HepG2 (cell line): ENCODE data around the gene MMP7. TPM values are rescaled to one million over a fixed set of nuclear protein-coding genes. Genes with fewer than 3 reads are reported as not detected.

ENCODE experiments used
- HCFC1 ChIP-seq: fragments of 150-350 bp; IDR thresholded peaks from 2 replicates; pipeline ENCODE4 v1.6.1; 2014; ENCODE audit warnings: low read depth, low read length
- JUNB ChIP-seq: sonication (generic); formaldehyde crosslinking; IDR thresholded peaks from 2 replicates; pipeline ENCODE4 v1.8.0; 2022; ENCODE audit warnings: missing genetic modification reagents, mild to moderate bottlenecking, borderline replicate concordance
- SUZ12 ChIP-seq: fragments of 150-350 bp; IDR thresholded peaks from 2 replicates; pipeline ENCODE4 v1.6.1; 2014; ENCODE audit warnings: low read depth, low read length
- ZNF547 ChIP-seq: sonication (generic); formaldehyde crosslinking; IDR thresholded peaks from 2 replicates; pipeline ENCODE4 v1.5.1; 2020; ENCODE audit warnings: mild to moderate bottlenecking, missing genetic modification reagents
- ZNF83 ChIP-seq: sonication (generic); formaldehyde crosslinking; IDR thresholded peaks from 2 replicates; pipeline ENCODE4 v1.4.0; 2020; ENCODE audit warnings: missing genetic modification reagents, mild to moderate bottlenecking, borderline replicate concordance
- polyA plus RNA-seq, 8 experiments: library from polyadenylated mRNA; depleted of rRNA in 3 of 8; stranded (reverse) in 7 of 8; unstranded in 1 of 8; fragments of >200 nt; fragmentation: Illumina TruSeq in 4 of 8; extraction: Trizol in 4 of 8; gene quantifications; 2 replicates each; pipeline versions ENCODE4 v1.2.1 to v1.2.3, GENCODE V29; 2011 to 2016; ENCODE audit warnings: low read depth in 4 of 8, missing spikeins in 1 of 8, mixed read lengths in 1 of 8; ENCODE audit not compliant: insufficient read depth in 1 of 8
- total RNA-seq, 5 experiments: library from RNA; depleted of rRNA; stranded (reverse); fragments of >200 nt; fragmentation: Illumina TruSeq; extraction: Trizol; gene quantifications; 2 replicates each; pipeline ENCODE4 v1.2.3, GENCODE V29; 2016; ENCODE audit warnings: low read depth in 1 of 5
- TF ChIP-seq, protein P1 (sequence below): sonication (generic); formaldehyde crosslinking; IDR thresholded peaks from one replicate; pipeline ENCODE4 v1.5.1; 2020; ENCODE audit warnings: mild to moderate bottlenecking, missing genetic modification reagents; ENCODE audit errors: not compliant biosample characterization

The MMP7 gene
- total and polyA plus RNA-seq, 2 of the 13 experiments (the other 11 are each of a cell fraction or from before 2014, with no cell fraction given), result 0.17 TPM; not detected in 1

DNA sequence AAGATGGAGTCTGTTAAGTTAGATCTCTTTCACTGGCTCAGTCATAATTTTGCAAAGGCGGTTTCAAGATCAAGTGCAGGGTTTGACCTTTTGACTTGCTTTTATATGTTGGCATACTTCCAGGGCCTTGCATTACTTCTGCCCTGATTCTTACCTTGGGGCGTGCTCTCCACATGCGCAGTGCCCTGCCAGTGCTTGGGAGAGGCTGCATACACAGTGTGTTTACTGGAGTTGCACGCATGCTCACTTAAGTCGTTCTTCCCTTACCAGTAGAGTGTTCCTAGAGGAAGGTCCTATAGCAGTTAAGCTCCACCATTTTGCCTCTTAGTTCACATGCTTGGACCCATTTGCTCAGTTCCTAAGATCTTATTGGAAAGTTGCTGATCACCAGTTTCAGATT lies 57.0 kb downstream of the MMP7 start (continued):
- TF ChIP-seq, protein P1, sequence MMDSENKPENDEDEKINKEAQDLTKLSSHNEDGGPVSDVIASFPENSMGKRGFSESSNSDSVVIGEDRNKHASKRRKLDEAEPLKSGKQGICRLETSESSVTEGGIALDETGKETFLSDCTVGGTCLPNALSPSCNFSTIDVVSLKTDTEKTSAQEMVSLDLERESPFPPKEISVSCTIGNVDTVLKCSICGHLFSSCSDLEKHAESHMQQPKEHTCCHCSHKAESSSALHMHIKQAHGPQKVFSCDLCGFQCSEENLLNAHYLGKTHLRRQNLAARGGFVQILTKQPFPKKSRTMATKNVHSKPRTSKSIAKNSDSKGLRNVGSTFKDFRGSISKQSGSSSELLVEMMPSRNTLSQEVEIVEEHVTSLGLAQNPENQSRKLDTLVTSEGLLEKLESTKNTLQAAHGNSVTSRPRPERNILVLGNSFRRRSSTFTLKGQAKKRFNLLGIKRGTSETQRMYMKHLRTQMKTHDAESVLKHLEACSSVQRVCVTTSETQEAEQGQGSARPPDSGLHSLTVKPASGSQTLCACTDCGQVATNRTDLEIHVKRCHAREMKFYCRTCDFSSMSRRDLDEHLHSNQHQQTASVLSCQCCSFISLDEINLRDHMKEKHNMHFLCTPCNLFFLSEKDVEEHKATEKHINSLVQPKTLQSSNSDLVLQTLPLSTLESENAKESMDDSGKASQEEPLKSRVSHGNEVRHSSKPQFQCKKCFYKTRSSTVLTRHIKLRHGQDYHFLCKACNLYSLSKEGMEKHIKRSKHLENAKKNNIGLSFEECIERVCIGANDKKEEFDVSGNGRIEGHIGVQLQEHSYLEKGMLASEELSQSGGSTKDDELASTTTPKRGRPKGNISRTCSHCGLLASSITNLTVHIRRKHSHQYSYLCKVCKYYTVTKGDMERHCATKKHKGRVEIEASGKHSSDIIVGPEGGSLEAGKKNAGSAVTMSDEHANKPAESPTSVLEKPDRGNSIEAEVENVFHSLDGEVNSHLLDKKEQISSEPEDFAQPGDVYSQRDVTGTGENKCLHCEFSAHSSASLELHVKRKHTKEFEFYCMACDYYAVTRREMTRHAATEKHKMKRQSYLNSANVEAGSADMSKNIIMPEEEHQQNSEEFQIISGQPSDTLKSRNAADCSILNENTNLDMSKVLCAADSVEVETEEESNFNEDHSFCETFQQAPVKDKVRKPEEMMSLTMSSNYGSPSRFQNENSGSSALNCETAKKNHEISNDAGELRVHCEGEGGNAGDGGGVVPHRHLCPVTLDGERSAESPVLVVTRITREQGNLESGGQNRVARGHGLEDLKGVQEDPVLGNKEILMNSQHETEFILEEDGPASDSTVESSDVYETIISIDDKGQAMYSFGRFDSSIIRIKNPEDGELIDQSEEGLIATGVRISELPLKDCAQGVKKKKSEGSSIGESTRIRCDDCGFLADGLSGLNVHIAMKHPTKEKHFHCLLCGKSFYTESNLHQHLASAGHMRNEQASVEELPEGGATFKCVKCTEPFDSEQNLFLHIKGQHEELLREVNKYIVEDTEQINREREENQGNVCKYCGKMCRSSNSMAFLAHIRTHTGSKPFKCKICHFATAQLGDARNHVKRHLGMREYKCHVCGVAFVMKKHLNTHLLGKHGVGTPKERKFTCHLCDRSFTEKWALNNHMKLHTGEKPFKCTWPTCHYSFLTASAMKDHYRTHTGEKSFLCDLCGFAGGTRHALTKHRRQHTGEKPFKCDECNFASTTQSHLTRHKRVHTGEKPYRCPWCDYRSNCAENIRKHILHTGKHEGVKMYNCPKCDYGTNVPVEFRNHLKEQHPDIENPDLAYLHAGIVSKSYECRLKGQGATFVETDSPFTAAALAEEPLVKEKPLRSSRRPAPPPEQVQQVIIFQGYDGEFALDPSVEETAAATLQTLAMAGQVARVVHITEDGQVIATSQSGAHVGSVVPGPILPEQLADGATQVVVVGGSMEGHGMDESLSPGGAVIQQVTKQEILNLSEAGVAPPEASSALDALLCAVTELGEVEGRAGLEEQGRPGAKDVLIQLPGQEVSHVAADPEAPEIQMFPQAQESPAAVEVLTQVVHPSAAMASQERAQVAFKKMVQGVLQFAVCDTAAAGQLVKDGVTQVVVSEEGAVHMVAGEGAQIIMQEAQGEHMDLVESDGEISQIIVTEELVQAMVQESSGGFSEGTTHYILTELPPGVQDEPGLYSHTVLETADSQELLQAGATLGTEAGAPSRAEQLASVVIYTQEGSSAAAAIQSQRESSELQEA (CRISPR knock-in tag), result no peak
- TF ChIP-seq SUZ12, result no peak
- no peak for TF ChIP-seq ZNF83
- no peak for TF ChIP-seq HCFC1
- TF ChIP-seq ZNF547 (CRISPR knock-in tag), result no peak
- no peak for TF ChIP-seq JUNB (CRISPR knock-in tag)
